ENCODE data around the gene TNFRSF19.

Gene TNFRSF19

DNA sequence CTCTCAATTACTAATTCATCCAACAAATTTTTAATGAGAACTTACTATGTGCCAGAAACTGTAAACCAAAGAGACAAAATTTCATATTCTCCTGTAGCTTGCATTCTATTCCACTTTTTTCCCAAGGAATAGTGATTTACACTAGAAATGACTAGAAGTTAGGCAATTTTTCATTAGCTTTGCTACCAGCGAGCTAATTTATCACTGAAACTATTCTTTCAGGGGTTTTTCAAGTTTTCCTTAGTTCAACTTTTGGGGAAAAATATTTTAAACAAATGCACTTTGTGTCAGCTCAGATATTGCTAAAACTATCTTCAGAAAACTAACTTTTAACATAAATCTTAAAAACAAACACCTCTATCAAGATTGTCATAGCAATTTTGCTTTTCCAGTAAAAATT lies 5.4 kb downstream of the TNFRSF19 start:
- Histone ChIP-seq H3K4me3 (ENCODE audit: low read depth, low read length, poor library complexity, severe bottlenecking) (no peak overlapping the region), H3K4me2 (ENCODE audit: low read length) (no peak overlapping the region), H3K36me3 (ENCODE audit: insufficient read depth, low read length) (no peaks in the 10 kb centered on the region)

DNA sequence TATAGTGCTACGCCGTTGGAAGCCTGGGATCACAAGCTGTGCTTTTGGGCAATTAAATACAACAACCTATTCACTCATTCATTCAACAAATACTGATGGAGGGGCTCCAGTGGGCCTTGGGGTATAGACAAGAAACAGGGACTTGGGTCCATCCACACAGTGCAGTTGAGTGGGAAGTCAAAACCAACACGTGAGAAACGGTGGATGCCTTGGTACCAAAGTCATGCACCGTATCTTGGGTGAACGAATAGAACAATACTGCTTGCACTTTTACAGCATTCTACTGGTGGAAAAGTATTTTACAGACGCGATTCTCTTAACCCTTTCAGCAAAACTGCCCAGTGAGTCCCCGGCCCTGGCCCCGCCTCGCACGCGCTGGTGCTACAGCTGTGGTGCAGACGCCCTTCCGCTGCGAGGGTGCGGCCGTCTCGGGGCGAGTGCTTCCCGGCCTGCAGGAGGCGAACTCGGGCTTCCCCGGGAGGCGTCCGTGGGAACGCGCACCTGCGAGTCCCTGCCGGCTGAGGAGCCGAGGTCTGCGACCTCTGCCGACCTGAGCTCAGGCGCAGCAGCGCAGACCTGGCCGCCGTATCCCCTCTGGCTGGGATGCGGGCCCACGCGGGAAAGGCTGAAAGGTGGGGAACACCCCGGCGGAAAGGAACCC lies 8.3 kb downstream of the TNFRSF19 start:
- H2AFZ ChIP-seq (ENCODE audit: low read length): no peak overlapping the region
- H3K4me2 ChIP-seq (ENCODE audit: low read length): no peak overlapping the region
- H3K4me1 ChIP-seq (ENCODE audit: insufficient read depth, low read length, severe bottlenecking): no peaks in the 10 kb centered on the region
- no peaks in the 10 kb centered on the region for H3K36me3 ChIP-seq (ENCODE audit: insufficient read depth, low read length)
- H3K9me2 ChIP-seq (ENCODE audit: low read depth, low read length): no peaks in the 10 kb centered on the region
- H3K9ac ChIP-seq (ENCODE audit: low read length): no peak overlapping the region
- H3F3A ChIP-seq (ENCODE audit: insufficient read depth, low read length): no peaks in the 10 kb centered on the region
- no peaks in the 10 kb centered on the region for H3K79me2 ChIP-seq (ENCODE audit: insufficient read depth, low read length)
- H3K9me3 ChIP-seq (ENCODE audit: low read length): no peaks in the 10 kb centered on the region
- H3K27ac ChIP-seq (ENCODE audit: low read depth, low read length, poor library complexity, severe bottlenecking): no peak overlapping the region
- H4K20me1 ChIP-seq (ENCODE audit: insufficient read depth, low read length): no peaks in the 10 kb centered on the region
- no peak overlapping the region for H3K4me3 ChIP-seq (ENCODE audit: low read depth, low read length, poor library complexity, severe bottlenecking)
- H3K27me3 ChIP-seq (ENCODE audit: insufficient read depth, low read length): no peaks in the 10 kb centered on the region
- TF ChIP-seq, protein P1, sequence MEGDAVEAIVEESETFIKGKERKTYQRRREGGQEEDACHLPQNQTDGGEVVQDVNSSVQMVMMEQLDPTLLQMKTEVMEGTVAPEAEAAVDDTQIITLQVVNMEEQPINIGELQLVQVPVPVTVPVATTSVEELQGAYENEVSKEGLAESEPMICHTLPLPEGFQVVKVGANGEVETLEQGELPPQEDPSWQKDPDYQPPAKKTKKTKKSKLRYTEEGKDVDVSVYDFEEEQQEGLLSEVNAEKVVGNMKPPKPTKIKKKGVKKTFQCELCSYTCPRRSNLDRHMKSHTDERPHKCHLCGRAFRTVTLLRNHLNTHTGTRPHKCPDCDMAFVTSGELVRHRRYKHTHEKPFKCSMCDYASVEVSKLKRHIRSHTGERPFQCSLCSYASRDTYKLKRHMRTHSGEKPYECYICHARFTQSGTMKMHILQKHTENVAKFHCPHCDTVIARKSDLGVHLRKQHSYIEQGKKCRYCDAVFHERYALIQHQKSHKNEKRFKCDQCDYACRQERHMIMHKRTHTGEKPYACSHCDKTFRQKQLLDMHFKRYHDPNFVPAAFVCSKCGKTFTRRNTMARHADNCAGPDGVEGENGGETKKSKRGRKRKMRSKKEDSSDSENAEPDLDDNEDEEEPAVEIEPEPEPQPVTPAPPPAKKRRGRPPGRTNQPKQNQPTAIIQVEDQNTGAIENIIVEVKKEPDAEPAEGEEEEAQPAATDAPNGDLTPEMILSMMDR (IDR thresholded peaks at IDR 0.05; ENCODE audit: low read length): no peak
- TF ChIP-seq EZH2 (IDR thresholded peaks at IDR 0.05; ENCODE audit: borderline replicate concordance, low read length): no peak

More for the DNA sequence above, 5.4 kb downstream of the TNFRSF19 start:
- no peak overlapping the region for H2AFZ ChIP-seq (ENCODE audit: low read length)
- no peaks in the 10 kb centered on the region for H3K9me2 ChIP-seq (ENCODE audit: low read depth, low read length)
- no peaks in the 10 kb centered on the region for H3K9me3 ChIP-seq (ENCODE audit: low read length)
- no peaks in the 10 kb centered on the region for H4K20me1 ChIP-seq (ENCODE audit: insufficient read depth, low read length)
- TF ChIP-seq, protein P1 (IDR thresholded peaks at IDR 0.05; ENCODE audit: low read length): no peak
- no peak for TF ChIP-seq EZH2 (IDR thresholded peaks at IDR 0.05; ENCODE audit: borderline replicate concordance, low read length)
- no peaks in the 10 kb centered on the region for H3K4me1 ChIP-seq (ENCODE audit: insufficient read depth, low read length, severe bottlenecking)
- no peak overlapping the region for H3K27ac ChIP-seq (ENCODE audit: low read depth, low read length, poor library complexity, severe bottlenecking)
- no peaks in the 10 kb centered on the region for H3F3A ChIP-seq (ENCODE audit: insufficient read depth, low read length)
- no peaks in the 10 kb centered on the region for H3K27me3 ChIP-seq (ENCODE audit: insufficient read depth, low read length)
- H3K79me2 ChIP-seq (ENCODE audit: insufficient read depth, low read length): no peaks in the 10 kb centered on the region
- H3K9ac ChIP-seq (ENCODE audit: low read length): no peak overlapping the region

DNA sequence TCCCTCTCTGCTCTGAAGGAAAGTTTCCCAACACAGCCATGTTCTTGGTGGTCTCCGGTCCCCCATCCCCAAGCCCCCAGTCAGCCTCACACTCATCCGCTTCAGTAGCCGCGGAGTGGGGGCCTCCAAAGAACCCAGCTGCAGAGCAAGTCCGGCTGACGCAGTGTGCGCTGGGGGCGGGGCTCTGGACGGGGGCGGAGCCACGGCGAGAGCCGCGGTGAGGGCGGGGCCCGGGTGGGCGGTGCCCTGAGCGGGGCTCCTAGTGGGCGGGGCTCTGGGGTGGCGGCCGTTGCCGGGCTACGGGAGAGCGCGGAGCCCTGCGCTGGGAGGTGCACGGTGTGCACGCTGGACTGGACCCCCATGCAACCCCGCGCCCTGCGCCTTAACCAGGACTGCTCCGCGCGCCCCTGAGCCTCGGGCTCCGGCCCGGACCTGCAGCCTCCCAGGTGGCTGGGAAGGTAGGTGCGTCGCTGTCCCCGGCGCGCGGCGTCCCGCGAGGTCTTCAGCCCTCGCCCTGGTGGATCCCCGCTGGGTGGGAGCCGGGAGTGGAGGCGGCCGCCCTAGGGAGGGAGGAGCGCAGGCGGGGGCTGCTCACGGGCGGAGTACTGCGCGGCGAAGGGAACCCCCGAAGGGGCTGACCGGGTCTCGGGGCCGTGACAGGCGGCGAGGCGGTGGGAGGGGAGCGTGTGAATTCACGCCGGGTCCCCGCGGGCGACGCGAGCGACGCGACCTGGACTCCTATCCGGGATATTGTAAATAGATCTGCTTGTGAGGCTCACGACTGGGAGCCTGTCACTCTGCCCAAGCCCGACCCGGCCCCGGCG lies 9.1 kb downstream of the TNFRSF19 start:
- Histone ChIP-seq H3K4me1 (ENCODE audit: insufficient read depth, low read length, severe bottlenecking) (no peaks in the 10 kb centered on the region), H3K36me3 (ENCODE audit: insufficient read depth, low read length) (no peaks in the 10 kb centered on the region), H2AFZ (ENCODE audit: low read length) (no peak overlapping the region), H3K9ac (ENCODE audit: low read length) (no peak overlapping the region), H3K9me2 (ENCODE audit: low read depth, low read length) (no peaks in the 10 kb centered on the region), H3K4me3 (ENCODE audit: low read depth, low read length, poor library complexity, severe bottlenecking) (no peak overlapping the region), H3K27me3 (ENCODE audit: insufficient read depth, low read length) (no peaks in the 10 kb centered on the region), H3K4me2 (ENCODE audit: low read length) (no peak overlapping the region), H3K9me3 (ENCODE audit: low read length) (no peaks in the 10 kb centered on the region), H3K27ac (ENCODE audit: low read depth, low read length, poor library complexity, severe bottlenecking) (no peak overlapping the region), H4K20me1 (ENCODE audit: insufficient read depth, low read length) (no peaks in the 10 kb centered on the region), H3K79me2 (ENCODE audit: insufficient read depth, low read length) (no peaks in the 10 kb centered on the region), H3F3A (ENCODE audit: insufficient read depth, low read length) (no peaks in the 10 kb centered on the region)
- TF ChIP-seq, protein P1 (IDR thresholded peaks at IDR 0.05; ENCODE audit: low read length): no peak
- TF ChIP-seq EZH2 (IDR thresholded peaks at IDR 0.05; ENCODE audit: borderline replicate concordance, low read length): no peak
